Stimulated activated CD8-positive, alpha-beta memory T cell treated with anti-CD3 and anti-CD28 coated beads, Interleukin-12 subunit alpha, Interleukin-12 subunit beta, amount 100 ng/mL, for 4 hours (primary cell): ENCODE measurements around the gene HPS1.

Experiments used
- DNase-seq: peaks from one replicate; pipeline ENCODE4 v3.0.0-alpha.2; 2020; ENCODE audit warnings: low read depth

The HPS1 gene

GRCh38 chr10:98463976-98464754 is 17.4 kb upstream of the HPS1 start:
- DNase-seq, result no peak

DNA sequence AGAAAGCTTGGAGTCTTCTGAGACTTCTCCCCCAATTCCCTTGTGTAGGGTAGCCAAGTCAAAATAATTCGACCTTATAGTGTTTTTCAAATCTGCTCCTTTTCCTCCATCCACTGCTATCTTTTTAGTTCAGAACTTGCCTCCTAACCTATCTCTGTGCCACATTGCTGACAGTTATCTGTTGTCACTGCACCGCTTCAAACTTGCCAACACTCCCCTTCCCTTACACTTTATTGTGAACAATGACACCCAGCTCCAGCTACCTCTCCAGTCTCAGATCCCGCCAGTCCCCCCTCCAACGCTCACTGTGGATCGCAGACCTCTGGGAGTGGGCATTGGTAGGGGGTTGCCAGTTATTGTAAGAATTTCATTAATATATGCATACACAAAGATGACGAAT is 16.3 kb upstream of the HPS1 start:
- DNase-seq, result no peak

GRCh38 chr10:98461500-98461842 is 14.7 kb upstream of the HPS1 start:
- no peak for DNase-seq

GRCh38 chr10:98460837-98461499 is 14.2 kb upstream of the HPS1 start:
- DNase-seq, result no peak

DNA sequence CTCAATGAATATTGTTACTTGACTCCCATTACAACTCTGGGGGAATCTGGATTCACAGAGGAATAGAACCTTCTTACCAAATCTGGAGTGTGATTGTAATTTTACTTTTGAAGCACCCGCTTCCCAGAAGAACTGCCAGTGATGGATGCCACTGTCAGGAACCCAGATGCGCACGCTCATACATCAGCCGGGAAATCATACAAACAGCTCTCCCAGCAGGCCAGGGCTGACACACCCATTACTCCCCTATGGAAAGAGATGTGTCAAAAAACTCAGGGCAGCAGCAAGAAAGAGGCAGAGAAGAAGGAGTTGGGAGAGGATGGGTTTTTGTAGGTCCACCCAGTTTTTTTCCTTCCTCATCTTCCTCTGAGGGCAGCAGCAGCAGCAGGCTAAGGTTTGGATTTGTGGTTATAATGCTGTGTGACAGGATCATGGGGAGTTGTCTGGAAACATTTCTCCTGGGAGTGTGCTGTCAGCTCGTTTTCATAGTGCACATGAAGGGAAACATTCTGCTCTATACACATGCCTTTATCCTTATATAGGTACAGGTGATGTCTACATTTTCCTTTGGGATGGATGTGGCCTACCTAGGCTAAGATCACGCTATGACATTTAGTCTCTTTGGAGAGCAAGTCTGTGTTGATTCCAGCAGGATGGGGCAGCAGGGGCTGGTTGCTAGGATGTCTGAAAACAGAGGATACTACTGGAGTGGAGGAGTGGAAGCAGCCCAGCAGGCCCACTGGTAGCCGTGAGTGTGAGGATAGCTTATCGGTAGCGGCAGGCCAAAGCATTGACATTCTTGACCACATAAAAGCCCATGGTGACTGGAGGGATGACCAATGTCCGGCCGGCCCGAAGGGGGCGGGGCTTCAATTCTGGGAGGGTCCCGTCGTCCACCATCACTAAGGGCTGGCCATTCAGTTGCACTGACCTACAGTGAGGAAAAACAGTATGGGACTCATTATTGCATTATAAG is 12.4 kb upstream of the HPS1 start:
- DNase-seq, result no peak

GRCh38 chr10:98457721-98458120 is 11.0 kb upstream of the HPS1 start:
- no peak for DNase-seq

GRCh38 chr10:98456686-98457482 is 10.1 kb upstream of the HPS1 start:
- no peak for DNase-seq

DNA sequence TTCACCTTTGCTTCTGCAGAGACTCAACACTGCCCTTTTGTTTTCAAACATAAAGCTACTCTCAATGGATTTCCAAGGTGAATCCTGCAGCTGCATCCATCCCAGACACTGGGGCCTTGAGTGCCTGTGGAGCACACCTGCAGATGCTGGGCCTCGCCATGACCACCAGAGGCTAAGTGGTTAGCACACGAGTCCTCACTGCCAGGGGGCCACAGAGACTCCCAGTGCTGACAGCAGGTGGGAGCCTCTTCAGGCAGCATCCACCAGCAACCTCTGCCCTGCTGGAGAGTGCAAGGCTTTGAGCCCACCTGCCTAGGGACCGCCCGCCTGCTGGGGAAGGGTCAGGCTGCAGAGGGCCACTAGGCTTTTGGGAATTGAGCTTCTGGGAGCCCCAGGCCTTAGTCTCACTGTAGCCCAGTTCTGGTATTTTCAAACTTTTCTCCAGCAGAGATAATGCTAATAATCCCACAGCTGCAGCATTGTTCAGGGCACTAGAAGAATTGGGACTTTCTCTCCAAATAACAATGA is 9.4 kb upstream of the HPS1 start:
- DNase-seq, result no peak

DNA sequence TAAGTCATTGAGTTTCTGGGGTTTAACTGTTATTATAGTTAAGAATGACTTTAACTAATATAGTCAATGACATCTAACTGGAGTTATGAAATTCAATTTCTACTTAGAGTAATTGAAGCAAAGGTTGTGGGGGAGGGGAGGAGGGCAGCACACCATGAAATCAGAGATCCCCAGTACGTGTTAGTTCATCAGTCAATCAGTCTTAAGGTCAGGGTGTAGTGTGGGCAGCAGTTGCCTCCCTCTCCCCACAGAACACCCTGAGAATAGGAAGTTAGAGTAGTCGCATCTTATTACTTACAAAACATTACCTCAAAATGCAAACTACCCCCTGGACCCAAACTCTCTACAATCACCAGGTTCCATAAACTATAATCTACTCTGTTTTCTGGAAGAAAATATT is 7.0 kb upstream of the HPS1 start:
- no peak for DNase-seq

- no peak for DNase-seq
These were observed 3.9 kb upstream of the HPS1 start for GRCh38 chr10:98450618-98451017.

GRCh38 chr10:98449287-98449686 is 2.6 kb upstream of the HPS1 start:
- no peak for DNase-seq

DNA sequence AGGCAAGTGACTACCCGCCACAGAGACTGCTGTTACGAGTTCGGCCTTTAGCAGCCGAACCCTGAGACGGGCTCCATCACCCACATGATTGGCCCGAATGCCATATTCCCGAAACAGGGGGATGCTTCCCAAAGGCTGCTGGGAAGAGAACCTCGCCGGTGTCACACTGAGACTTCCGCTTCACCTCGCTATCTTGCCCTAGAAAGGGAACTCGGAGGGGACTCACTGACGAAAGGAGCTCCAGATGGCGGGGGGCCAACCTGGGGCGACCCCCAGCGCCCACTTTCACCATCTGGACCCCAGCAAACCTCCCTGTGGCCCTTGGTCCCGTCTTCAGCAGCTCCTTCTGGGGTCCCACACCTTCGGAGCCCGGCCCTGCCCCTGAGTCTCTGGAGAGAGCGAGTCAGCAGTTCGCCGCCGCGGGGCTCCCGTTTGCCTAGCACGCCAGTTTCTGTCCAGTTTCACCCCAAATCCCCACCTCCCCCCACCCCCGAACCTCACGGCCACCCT is 529 bp downstream of the HPS1 start:
- DNase-seq, result no peak

DNA sequence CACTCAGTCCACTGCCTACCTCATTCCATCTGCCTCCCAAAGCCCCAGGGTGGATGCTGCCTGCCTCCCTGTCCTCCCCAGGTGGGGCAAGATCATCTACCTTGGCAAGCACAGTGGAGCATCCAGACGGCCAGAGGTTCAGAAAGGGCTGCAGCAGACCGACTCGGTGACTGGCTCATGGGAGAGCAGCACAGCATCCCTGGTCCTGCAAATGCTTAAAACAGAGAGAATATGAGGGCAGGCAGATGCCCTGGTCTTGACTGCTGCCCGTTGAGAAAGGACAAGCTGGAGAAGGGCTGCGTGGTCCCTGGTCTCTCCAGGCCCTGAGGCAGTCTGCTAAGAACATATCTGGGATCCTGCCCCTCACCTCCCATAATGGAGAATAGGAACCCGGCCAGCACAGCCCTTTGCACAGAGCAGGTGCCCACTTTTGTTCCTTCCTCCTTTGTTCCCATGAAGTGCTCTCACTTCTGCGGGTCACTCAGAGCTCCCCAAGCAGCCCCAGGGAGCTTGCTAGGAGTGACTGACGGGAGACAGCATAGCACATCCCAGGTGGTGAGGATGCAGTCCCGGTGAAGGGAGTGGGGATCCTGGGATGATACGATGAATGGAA is 1.4 kb downstream of the HPS1 start:
- no peak for DNase-seq

DNA sequence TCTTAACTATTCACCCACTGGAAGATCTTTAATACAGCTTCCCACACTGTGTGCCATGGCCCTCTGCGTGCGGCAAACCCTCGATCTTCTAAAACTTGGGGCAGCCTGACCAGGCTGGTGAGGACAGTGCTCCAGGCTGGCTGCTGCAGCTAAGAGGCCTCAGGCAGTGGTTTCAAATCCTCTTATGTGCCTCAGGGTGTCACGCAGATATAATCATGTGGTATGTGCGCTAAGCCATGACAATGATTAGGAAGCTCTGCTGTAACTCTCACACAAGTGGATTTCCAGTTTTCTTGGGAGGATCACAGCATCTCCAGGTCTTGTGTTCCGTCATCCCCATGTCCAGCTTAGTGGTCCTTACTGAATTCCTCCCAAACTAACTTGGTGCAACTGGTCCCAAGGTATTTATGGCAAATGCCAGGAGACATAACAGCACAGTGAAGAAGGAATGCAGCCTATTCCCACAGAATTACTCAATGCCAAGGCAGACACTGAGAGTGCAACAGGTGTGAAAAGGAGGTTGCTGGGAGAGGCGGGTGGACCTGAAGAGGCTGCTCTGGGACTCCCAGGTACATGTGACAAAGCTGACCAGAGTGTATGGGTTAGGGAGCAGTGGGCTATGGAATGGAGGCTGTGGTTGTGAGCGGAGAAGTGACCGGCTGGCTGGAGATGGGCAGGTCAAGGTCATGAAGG is 2.3 kb downstream of the HPS1 start:
- no peak for DNase-seq

GRCh38 chr10:98438715-98439114 is 8.0 kb downstream of the HPS1 start:
- no peak for DNase-seq

GRCh38 chr10:98436704-98437103 is 10.0 kb downstream of the HPS1 start:
- DNase-seq, result no peak

GRCh38 chr10:98435178-98435577 is 11.6 kb downstream of the HPS1 start:
- DNase-seq, result no peak

DNA sequence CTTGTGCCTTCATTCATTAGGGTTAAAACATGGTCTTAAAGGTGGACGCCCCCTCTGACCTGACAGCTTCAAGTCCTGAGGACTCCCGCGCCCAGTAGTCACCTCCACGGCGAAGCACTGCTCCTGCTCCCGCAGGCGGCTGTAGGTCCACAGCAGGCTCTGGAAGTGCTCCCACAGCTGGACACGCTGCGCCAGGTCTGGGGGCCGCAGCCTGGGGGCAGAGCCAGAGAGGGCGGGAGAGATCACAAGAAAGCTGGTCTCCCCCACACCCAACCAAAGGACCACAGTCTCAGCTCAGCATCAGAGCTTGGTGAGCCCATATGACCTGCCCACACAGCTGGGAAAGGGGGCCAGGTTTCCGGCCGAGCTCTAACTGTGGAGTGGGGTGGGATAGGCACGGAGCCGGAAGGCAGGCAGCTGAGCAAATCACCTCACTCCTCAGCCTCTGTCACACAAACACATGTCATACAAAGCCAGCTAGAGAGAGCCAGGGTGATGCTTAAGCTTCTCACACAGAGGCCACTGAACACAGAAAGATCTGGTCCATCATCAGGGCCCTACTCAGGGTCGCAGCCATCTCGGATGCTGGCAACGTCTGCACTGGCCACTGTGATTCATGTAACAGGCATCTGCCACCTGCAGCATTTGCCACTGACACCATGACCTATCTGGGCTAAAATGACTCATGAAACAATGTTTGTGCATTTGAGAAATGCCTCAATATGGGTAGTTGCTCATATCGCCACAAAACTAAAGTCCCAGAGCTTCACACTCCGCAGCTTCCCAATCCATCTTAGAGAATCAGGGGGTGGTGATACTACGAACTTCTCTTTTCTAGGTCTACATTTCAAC is 12.6 kb downstream of the HPS1 start:
- no peak for DNase-seq

DNA sequence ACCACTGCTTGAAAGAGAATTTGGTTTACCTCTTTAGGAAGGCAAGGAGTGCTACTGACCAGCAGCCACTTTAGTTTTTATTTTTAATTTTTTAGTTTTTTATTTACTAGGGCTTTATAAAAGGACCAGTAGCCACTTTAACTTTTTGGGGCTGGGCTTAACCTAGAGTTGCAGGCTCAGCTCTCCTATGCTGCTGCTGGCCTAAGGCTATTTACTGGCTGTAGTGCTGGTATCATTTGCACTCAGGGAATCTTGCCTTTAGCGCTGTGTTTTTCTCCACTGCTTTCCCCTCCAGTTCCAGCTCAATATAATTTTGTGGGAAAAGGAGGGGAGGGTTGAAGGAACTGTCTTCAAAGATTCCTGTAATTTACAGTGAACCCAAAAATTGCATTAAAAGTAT is 13.4 kb downstream of the HPS1 start:
- DNase-seq, result no peak
